Activated CD4-positive, CD25-positive, alpha-beta regulatory T cell treated with anti-CD3 and anti-CD28 coated beads, Interleukin-2, amount 50 U/mL, for 72 hours (primary cell): ENCODE measurements around the gene CASP8AP2.
"Not testable (repeated sequence)": the region's sequence is repeated elsewhere in the genome, so short reads cannot be mapped to it uniquely, and the experiment has no call there.

Source experiments
- DNase-seq: peaks from one replicate; pipeline ENCODE4 v3.0.0; 2021

The CASP8AP2 gene

GRCh38 chr6:89829472-89830169, at the start of gene CASP8AP2:
CASP8AP2 (plus strand) TSS chr6:89829880.
- peak; percentile 87 for DNase-seq

DNA sequence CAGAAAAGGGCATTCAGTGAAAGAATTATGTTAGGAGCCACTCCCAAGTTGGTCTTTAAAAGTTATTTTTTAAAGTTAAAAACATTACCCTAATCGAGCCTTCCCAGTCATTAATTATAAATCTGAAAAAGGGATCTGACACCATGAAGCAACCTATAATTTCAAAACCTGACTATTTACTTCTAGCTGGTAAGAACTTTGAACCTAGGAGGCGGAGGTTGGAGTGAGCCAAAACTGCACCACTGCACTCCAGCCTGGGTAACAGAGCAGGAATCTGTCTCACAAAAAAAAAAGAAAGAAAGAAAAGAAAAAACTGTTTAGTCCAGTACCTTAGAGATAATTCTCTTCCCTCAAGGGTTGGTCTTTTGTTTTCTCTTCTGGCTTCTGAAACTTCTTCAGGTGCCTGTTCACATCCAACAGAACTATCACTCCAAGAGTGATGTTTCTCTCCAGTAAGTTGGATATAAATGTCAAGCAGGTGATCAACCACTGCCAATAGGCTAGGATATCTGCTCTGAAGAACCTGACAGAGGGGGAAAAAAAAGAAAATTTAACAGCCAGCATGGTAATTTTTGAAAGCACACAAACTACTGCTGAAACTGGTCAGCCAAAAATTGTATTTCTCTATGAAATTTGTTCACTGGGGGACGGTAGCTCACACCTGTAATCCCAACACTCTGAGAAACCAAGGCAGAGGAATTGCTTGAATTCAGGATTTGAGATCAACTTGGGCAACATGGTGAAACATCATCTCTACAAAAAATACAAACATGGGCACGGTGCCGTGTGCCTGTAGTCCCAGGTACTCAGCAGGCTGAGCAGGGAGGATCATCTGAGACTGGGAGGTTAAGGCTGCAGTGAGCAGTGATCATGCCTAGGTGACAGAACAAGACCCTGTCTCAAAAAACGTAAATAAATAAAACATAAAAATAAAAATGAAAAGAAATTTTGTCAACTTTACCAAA, 48.3 kb upstream of the CASP8AP2 start:
- no peak for DNase-seq

DNA sequence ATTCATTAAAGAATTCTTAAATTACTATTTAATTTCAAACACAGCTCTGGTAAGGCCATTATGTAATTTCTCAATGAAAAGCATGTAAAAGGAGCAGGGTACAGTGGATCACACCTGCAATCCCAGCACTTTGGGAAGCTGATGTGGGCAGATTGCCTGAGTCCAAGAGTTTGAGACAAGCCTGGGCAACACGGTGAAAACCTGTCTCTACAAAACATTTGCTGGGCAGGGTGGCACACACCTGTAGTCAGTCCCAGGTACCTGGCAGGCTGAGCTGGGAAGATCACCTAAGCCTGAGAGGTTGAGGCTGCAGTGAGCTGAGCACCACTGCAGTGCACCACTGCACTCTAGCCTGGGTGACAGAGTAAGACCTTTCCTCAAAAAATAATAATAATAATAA, 47.5 kb upstream of the CASP8AP2 start:
- no peak for DNase-seq

GRCh38 chr6:89783293-89783692, 46.4 kb upstream of the CASP8AP2 start:
- not testable (repeated sequence) for DNase-seq

DNA sequence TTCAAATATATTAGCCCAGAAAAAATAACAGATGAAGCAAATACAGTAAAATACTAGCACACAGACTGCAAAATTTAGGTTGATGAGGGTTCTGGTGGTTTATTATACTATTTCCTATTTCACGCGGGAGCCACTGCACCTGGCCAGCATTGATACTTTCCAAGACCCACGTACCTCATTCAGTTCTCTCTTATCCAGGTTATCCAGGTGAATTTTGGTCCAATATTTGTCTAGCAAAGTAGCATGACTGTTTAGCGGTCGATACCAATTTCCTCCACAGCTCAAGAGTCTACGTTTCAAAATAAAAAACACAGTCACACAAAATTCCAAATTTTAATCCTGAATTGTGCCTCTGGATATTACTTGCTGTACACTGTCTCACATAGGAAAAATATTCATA, 44.8 kb upstream of the CASP8AP2 start:
- DNase-seq, result no peak

- no peak for DNase-seq
Measured at GRCh38 chr6:89786970-89787369, 42.7 kb upstream of the CASP8AP2 start.

DNA sequence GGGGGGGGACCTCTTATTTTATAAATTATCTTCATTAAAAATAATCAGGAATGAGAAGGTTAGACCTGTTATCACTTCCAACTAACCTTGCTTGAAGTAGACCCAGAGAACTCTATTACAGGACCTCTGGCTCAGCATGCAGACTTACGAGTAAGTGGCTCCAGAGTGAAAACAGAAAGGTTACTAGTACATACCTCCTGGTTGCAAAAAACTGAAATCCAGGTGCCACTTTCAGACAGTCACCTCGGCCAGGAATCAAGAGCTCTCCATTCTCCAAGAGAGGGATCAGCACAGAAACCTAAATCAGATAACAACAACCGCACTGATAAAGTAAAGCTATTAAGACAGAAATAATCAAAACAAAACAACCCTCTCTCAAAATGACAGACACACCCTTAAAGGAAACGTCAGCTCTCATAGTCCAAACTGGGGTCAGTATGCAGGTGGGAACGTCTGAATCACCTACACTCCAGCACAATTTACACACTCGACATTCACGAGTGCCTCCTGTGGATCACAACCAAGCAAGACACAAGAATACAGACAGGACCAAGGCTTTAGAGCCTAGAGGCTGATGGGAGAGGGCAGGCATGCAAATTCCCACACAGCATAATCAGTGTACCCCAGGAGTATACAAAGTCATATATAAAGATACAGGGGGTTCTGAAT, 41.9 kb upstream of the CASP8AP2 start:
- no peak for DNase-seq

DNA sequence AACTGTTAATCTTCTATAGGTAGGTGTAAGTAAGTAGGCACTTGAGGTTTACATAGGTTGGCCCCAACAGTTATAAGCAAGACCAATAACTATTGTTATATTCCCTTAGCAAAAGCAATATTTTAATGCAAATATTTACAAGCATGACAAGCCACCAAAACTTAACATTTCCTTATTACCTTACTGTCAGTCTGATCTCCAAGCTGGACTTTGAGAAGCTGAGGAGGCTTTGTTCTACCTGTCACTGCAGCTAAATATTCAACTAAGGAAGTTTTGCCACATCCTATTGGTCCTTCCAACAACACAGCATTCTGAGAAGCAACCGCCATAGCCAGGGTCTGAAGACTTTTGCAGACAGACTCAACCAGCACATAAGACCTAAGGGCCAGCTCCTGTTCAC, 39.7 kb upstream of the CASP8AP2 start:
- no peak for DNase-seq

- no peak for DNase-seq
Measured at GRCh38 chr6:89790403-89790802, 39.3 kb upstream of the CASP8AP2 start.

- DNase-seq, result no peak
Measured at GRCh38 chr6:89792881-89793280, 36.8 kb upstream of the CASP8AP2 start.

- DNase-seq, result no peak
Measured at GRCh38 chr6:89793586-89793985, 36.1 kb upstream of the CASP8AP2 start.

DNA sequence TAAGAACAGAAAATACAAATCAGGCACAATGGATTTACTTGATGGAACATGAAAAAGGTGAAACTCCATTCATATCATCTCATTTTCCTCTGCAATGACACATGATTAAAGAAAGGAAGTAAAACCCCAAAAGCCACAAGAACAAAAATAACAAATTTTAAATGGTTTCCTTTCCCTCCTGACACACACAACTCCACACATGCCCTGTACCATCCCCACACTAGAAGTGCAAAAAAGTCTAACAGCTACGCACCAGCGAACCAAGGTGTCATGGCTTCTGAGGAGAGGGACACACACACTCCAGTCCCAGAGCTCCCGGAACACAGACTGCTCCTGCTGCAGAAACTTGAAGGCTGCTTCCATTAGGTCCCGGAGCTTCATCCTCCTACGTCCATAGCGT, 35.4 kb upstream of the CASP8AP2 start:
- no peak for DNase-seq

GRCh38 chr6:89797317-89797716, 32.4 kb upstream of the CASP8AP2 start:
- no peak for DNase-seq

DNA sequence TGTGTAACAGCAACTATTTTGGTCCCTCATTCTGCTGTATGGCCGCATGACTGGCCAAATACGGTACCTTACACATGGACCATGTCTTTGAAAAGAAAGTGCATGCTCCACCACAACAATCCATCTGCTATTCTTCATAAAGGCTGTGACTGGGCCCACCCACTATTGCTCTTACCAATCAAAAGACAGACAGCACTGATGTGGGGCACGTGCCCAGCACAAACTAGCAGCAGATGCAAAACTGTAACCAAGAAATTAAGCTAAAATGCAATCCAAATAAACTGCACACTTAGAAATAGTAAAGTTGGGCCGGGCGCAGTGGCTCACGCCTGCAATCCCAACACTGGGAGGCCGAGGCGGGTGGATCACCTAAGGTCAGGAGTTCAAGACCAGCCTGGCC, 30.6 kb upstream of the CASP8AP2 start:
- DNase-seq, result no peak

- DNase-seq, result no peak
Measured at GRCh38 chr6:89799756-89800155, 29.9 kb upstream of the CASP8AP2 start.

DNA sequence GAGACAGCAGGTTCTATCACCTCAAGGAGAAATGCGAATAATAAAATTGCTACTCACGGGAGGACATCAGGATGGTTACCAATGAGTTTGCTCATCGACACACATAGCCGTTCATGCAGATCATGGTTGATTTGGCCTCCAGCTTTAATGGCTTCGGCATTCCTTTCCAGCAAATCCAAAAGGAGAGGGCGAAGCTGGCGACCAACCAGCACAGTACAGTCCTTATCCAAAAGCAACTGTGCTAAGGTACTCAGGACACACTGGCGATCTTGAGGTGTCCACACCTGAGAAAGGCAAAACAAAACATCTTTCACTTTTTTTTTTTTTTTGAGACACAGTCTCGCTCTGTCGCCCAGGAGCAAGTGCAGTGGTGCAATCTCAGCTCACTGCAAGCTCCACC, 26.4 kb upstream of the CASP8AP2 start:
- DNase-seq, result no peak

DNA sequence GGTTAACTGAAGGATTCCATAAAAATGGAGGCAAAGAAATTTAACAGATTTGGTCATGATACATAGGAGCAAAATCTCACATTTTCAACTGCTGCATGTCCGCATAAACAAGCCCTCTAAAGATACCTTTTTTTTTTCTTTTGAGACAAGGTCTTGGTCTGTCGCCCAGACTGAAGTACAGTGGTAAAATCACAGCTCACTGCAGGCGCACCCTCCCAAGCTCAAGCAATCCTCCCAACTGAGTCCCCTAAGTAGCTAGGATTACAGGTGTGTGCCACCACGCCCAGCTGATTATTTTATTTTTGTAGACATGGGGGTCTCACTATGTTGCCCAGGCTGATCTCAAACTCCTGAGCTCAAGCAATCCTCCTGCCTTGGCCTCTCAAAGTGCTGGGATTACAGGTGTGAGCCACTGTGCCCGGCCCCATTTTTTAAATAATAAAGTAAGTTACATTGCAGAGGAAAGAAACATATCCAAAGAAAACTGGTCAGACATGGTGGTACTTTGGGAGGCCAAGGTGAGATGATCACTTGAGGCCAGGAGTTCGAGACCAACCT, 23.8 kb upstream of the CASP8AP2 start:
- DNase-seq, result no peak

GRCh38 chr6:89807581-89807980, 22.1 kb upstream of the CASP8AP2 start:
- DNase-seq, result no peak

GRCh38 chr6:89813422-89813821, 16.3 kb upstream of the CASP8AP2 start:
- not testable (repeated sequence) for DNase-seq

- no peak for DNase-seq
Measured at GRCh38 chr6:89817481-89817880, 12.2 kb upstream of the CASP8AP2 start.

DNA sequence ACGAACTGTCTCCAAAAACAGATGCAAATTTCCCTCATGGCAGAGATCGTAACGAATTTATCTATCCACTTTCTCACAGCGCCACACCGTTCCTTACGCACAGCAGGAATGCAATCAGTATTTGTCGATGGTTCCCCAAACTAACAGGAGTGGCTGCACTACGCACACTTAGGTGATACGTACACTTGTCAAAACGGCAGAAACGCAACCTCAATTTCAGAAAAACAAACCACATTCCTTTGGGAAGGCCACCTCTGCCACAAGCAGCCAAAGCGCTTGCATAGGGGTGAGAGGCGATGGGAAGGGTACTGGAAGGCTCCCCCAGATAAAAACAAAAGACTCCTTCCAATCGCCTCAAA, 10.7 kb upstream of the CASP8AP2 start:
- no peak for DNase-seq

- DNase-seq, result peak; percentile 83
Measured at GRCh38 chr6:89819336-89820130, 10.1 kb upstream of the CASP8AP2 start, which contains the start of gene MDN1. MDN1 (minus strand) TSS chr6:89819794; CDS start chr6:89819607, 187 bp downstream.
